ENCODE results near the gene SNX25. TPM values are rescaled to one million over a fixed set of nuclear protein-coding genes. Genes with fewer than 3 reads are reported as not detected.

SNX25 gene
- total and polyA plus RNA-seq, 2 of the 13 experiments (the other 11 are each of a cell fraction or from before 2014, with no cell fraction given), result 23.4 to 23.5 TPM

GRCh38 chr4:185165605-185166063, 43.8 kb upstream of the SNX25 start:
- in situ Hi-C loops (cut with HindIII; ENCODE audit: extremely low pct_ligation_motif_present, low pct_unique_long_range_greater_than_20kb) (no loop called here), intact Hi-C loops (cut with micrococcal nuclease; ENCODE audit: unreplicated experiment) (no loop called here)
- no peaks in the 10 kb centered on the region for H3K79me2 ChIP-seq (ENCODE audit: insufficient read depth, low read length)
- no peak for ATAC-seq
- H3K9me3 ChIP-seq (ENCODE audit: low read length), result no peaks in the 10 kb centered on the region
- 94% methylated on average over 2 of the region's 2 CpGs for WGBS (ENCODE audit: low lambda C conversion rate)
- no peak overlapping the region for H3K27ac ChIP-seq (ENCODE audit: extremely low read length, insufficient read depth, low read length)
- H2AFZ ChIP-seq (ENCODE audit: low read length), result no peak overlapping the region
- no TSS peak for BruUV-seq (replicated peaks)
- no peaks in the 10 kb centered on the region for H3K4me1 ChIP-seq (ENCODE audit: insufficient read depth, low read length)
- DNase-seq (ENCODE audit: low spot score), result no peak
- ChIA-PET POLR2A (no interaction called here), CTCF (ENCODE audit: low intra/inter-chr PET ratio, low total read pairs) (no interaction called here)
- no peak for FAIRE-seq
- H3K36me3 ChIP-seq (replicated peaks in 1 of 2; ENCODE audit: control insufficient read depth in 1 of 2, insufficient read depth in 2 of 2, low read length in 2 of 2), result peaks cover 25 to 78% of the 10 kb centered on the region in 2 experiments
- H3K4me3 ChIP-seq (replicated peaks in 1 of 3; ENCODE audit: insufficient read depth in 1 of 3, low read depth in 2 of 3, low read length in 3 of 3), result no peak overlapping the region
- TF ChIP-seq MAF1 (CRISPR knock-in tag; IDR thresholded peaks at IDR 0.05; ENCODE audit: borderline replicate concordance) (no peak), ZNF234 (CRISPR knock-in tag; conservative IDR thresholded peaks at IDR 0.05) (no peak), HOXA7 (CRISPR knock-in tag; IDR thresholded peaks at IDR 0.05) (no peak), ZNF354B (CRISPR knock-in tag; IDR thresholded peaks at IDR 0.05) (no peak), CCAR2 (optimal IDR thresholded peaks at IDR 0.05; ENCODE audit: low read depth, low read length) (no peak), TEF (CRISPR knock-in tag; IDR thresholded peaks at IDR 0.05) (no peak), RBM39 (IDR thresholded peaks at IDR 0.05; ENCODE audit: low read depth, low read length, poor library complexity, severe bottlenecking) (no peak), IRF2 (CRISPR knock-in tag; IDR thresholded peaks at IDR 0.05) (no peak), ZSCAN20 (CRISPR knock-in tag; IDR thresholded peaks at IDR 0.05; ENCODE audit: borderline replicate concordance) (no peak), SMARCC2 (IDR thresholded peaks at IDR 0.05) (no peak), IKZF5 (CRISPR knock-in tag; IDR thresholded peaks at IDR 0.05) (no peak), ZNF576 (CRISPR knock-in tag; IDR thresholded peaks at IDR 0.05) (no peak), ZMAT5 (CRISPR knock-in tag; IDR thresholded peaks at IDR 0.05; ENCODE audit: borderline replicate concordance, low read depth) (no peak), ONECUT2 (CRISPR knock-in tag; IDR thresholded peaks at IDR 0.05) (no peak), SOX5 (CRISPR knock-in tag; IDR thresholded peaks at IDR 0.05; ENCODE audit: borderline replicate concordance) (no peak), KDM5A (IDR thresholded peaks at IDR 0.05; ENCODE audit: borderline replicate concordance, low read length) (no peak), PCBP1 (IDR thresholded peaks at IDR 0.05; ENCODE audit: borderline replicate concordance, low read depth, low read length) (no peak), CENPX (CRISPR knock-in tag; IDR thresholded peaks at IDR 0.05) (no peak), TOPORS (CRISPR knock-in tag; IDR thresholded peaks at IDR 0.05) (no peak), MYNN (CRISPR knock-in tag; IDR thresholded peaks at IDR 0.05; ENCODE audit: low read depth) (no peak)
- no peaks in the 10 kb centered on the region for H3K27me3 ChIP-seq (ENCODE audit: control insufficient read depth in 1 of 2, insufficient read depth in 2 of 2, low read length in 2 of 2)
- H4K20me1 ChIP-seq (ENCODE audit: insufficient read depth, low read length), result no peaks in the 10 kb centered on the region; the same call in 1 of the 2 replicates
- H3K9ac ChIP-seq (ENCODE audit: insufficient read depth, low read depth, low read length), result no peak overlapping the region
- H3K4me2 ChIP-seq (ENCODE audit: low read depth, low read length), result no peak overlapping the region
